ENCODE measurements around the gene CAMKK1.

DNA sequence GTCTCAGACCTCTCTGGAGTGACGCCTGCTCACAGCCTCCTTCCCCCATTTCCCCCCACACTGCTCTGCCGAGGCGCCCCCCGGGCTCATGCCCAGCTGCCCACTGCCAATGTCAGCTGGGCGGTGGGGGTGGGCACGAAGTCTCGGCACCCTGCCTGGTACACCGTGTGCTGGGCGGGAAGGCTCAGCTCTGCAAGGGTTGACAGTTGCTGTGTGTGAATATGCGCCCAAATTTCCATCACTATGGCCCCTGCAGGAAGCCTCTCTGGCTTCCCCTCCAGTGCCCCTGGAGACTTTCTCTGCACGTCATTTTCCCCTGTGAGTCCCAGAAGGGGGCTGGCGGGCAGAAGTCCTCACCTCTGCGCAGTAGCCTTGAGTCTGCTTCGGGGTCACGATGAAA is 11.6 kb upstream of the CAMKK1 start:
- TF ChIP-seq CTCF (IDR thresholded peaks at IDR 0.05) = no peak
- TF ChIP-seq POLR2A (IDR thresholded peaks at IDR 0.05) = no peak
- TF ChIP-seq POLR2AphosphoS5 (IDR thresholded peaks at IDR 0.05) = no peak
- no peak for TF ChIP-seq EP300 (IDR thresholded peaks at IDR 0.05)
